GM19099 (cell line): ENCODE data around the gene RHBDD1.

Experiments
- POLR2A ChIP-seq: IDR thresholded peaks from 3 replicates; pipeline ENCODE4 v1.6.1; 2011; ENCODE audit warnings: low read depth; ENCODE audit not compliant: insufficient read length; ENCODE audit errors: extremely low read depth

RHBDD1 gene

GRCh38 chr2:226962176-226962773 lies 126.4 kb downstream of the RHBDD1 start:
- no peak for TF ChIP-seq POLR2A

GRCh38 chr2:226963528-226963927 lies 127.7 kb downstream of the RHBDD1 start:
- no peak for TF ChIP-seq POLR2A

- TF ChIP-seq POLR2A, result no peak
Observed at GRCh38 chr2:226965376-226965775, 129.5 kb downstream of the RHBDD1 start.

- no peak for TF ChIP-seq POLR2A
Observed at GRCh38 chr2:226969417-226970080, 133.7 kb downstream of the RHBDD1 start.

GRCh38 chr2:226970362-226970761 lies 134.5 kb downstream of the RHBDD1 start:
- no peak for TF ChIP-seq POLR2A

GRCh38 chr2:226971084-226971483 lies 135.2 kb downstream of the RHBDD1 start:
- no peak for TF ChIP-seq POLR2A

- TF ChIP-seq POLR2A, result no peak
Observed at GRCh38 chr2:226971770-226972169, 135.9 kb downstream of the RHBDD1 start.

GRCh38 chr2:226973816-226974215 lies 138.0 kb downstream of the RHBDD1 start:
- no peak for TF ChIP-seq POLR2A

- no peak for TF ChIP-seq POLR2A
Observed at GRCh38 chr2:226977775-226978190, 141.9 kb downstream of the RHBDD1 start.

GRCh38 chr2:226978300-226978699 lies 142.4 kb downstream of the RHBDD1 start:
- TF ChIP-seq POLR2A, result no peak

- TF ChIP-seq POLR2A, result no peak
Observed at GRCh38 chr2:226979004-226979403, 143.2 kb downstream of the RHBDD1 start.

GRCh38 chr2:226981791-226982326 lies 146.0 kb downstream of the RHBDD1 start:
- TF ChIP-seq POLR2A, result no peak

- no peak for TF ChIP-seq POLR2A
Observed at GRCh38 chr2:226983895-226984749, 148.3 kb downstream of the RHBDD1 start.

- TF ChIP-seq POLR2A, result no peak
Observed at GRCh38 chr2:226984750-226985582, 149.1 kb downstream of the RHBDD1 start.

GRCh38 chr2:226985583-226985946 lies 149.7 kb downstream of the RHBDD1 start:
- no peak for TF ChIP-seq POLR2A
